ENCODE measurements around the gene LSAMP. TPM values are rescaled to one million over a fixed set of nuclear protein-coding genes. Genes with fewer than 3 reads are reported as not detected.

Gene LSAMP
- total and polyA plus RNA-seq, 2 experiments from 2014 or later = 2.0 to 2.9 TPM

DNA sequence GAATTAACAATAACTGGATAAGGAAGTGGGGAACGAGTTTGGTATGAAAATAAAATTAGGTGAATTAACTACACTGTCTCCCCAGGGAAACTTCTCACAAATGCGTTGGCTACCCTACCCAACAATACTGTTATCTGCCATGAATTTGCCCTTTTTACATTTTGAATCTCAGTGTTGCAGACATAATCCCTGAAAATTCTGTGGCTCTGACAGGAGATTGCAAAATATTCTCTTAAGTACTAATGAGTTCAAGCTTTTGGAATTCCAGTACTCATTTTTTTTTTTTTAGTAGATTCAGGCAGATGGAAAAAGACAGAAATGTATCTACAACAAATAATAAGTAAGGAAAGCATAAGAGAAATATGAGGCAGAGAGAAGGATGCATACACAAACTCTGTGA is 332.6 kb downstream of the LSAMP start (continued):
- TF ChIP-seq, protein P1, sequence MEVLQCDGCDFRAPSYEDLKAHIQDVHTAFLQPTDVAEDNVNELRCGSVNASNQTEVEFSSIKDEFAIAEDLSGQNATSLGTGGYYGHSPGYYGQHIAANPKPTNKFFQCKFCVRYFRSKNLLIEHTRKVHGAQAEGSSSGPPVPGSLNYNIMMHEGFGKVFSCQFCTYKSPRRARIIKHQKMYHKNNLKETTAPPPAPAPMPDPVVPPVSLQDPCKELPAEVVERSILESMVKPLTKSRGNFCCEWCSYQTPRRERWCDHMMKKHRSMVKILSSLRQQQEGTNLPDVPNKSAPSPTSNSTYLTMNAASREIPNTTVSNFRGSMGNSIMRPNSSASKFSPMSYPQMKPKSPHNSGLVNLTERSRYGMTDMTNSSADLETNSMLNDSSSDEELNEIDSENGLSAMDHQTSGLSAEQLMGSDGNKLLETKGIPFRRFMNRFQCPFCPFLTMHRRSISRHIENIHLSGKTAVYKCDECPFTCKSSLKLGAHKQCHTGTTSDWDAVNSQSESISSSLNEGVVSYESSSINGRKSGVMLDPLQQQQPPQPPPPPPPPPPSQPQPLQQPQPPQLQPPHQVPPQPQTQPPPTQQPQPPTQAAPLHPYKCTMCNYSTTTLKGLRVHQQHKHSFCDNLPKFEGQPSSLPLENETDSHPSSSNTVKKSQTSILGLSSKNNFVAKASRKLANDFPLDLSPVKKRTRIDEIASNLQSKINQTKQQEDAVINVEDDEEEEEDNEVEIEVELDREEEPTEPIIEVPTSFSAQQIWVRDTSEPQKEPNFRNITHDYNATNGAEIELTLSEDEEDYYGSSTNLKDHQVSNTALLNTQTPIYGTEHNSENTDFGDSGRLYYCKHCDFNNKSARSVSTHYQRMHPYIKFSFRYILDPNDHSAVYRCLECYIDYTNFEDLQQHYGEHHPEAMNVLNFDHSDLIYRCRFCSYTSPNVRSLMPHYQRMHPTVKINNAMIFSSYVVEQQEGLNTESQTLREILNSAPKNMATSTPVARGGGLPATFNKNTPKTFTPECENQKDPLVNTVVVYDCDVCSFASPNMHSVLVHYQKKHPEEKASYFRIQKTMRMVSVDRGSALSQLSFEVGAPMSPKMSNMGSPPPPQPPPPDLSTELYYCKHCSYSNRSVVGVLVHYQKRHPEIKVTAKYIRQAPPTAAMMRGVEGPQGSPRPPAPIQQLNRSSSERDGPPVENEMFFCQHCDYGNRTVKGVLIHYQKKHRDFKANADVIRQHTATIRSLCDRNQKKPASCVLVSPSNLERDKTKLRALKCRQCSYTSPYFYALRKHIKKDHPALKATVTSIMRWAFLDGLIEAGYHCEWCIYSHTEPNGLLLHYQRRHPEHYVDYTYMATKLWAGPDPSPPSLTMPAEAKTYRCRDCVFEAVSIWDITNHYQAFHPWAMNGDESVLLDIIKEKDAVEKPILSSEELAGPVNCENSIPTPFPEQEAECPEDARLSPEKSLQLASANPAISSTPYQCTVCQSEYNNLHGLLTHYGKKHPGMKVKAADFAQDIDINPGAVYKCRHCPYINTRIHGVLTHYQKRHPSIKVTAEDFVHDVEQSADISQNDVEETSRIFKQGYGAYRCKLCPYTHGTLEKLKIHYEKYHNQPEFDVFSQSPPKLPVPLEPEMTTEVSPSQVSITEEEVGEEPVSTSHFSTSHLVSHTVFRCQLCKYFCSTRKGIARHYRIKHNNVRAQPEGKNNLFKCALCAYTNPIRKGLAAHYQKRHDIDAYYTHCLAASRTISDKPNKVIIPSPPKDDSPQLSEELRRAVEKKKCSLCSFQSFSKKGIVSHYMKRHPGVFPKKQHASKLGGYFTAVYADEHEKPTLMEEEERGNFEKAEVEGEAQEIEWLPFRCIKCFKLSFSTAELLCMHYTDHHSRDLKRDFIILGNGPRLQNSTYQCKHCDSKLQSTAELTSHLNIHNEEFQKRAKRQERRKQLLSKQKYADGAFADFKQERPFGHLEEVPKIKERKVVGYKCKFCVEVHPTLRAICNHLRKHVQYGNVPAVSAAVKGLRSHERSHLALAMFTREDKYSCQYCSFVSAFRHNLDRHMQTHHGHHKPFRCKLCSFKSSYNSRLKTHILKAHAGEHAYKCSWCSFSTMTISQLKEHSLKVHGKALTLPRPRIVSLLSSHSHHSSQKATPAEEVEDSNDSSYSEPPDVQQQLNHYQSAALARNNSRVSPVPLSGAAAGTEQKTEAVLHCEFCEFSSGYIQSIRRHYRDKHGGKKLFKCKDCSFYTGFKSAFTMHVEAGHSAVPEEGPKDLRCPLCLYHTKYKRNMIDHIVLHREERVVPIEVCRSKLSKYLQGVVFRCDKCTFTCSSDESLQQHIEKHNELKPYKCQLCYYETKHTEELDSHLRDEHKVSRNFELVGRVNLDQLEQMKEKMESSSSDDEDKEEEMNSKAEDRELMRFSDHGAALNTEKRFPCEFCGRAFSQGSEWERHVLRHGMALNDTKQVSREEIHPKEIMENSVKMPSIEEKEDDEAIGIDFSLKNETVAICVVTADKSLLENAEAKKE (CRISPR knock-in tag; IDR thresholded peaks at IDR 0.05) = no peak
- no peak for TF ChIP-seq CREB1 (CRISPR knock-in tag; IDR thresholded peaks at IDR 0.05; ENCODE audit: low read depth)
- no peak for TF ChIP-seq ZNF331 (CRISPR knock-in tag; IDR thresholded peaks at IDR 0.05; ENCODE audit: low read depth)

DNA sequence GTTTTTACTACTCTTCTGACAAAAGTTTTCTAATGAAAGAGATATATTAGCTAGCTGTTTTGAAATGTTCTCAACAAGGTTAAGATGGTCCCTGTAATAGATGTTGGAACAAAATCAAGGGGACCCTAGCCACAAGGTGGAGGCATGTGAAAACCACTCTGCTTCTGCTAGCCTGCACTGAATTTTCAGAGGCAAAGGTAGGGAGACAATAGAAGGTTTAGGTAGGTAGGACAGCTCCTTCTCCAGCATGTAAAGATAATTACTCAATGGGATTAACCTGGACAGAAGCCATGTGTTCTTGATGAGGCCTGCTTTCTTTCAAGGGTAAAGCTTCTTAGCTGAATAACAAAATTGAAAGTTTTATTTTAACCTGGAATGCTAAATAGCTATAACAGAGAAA is 333.5 kb downstream of the LSAMP start:
- H3K9me3 Mint-ChIP-seq = no peaks in the 10 kb centered on the region
- TF ChIP-seq, protein P2, sequence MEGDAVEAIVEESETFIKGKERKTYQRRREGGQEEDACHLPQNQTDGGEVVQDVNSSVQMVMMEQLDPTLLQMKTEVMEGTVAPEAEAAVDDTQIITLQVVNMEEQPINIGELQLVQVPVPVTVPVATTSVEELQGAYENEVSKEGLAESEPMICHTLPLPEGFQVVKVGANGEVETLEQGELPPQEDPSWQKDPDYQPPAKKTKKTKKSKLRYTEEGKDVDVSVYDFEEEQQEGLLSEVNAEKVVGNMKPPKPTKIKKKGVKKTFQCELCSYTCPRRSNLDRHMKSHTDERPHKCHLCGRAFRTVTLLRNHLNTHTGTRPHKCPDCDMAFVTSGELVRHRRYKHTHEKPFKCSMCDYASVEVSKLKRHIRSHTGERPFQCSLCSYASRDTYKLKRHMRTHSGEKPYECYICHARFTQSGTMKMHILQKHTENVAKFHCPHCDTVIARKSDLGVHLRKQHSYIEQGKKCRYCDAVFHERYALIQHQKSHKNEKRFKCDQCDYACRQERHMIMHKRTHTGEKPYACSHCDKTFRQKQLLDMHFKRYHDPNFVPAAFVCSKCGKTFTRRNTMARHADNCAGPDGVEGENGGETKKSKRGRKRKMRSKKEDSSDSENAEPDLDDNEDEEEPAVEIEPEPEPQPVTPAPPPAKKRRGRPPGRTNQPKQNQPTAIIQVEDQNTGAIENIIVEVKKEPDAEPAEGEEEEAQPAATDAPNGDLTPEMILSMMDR (conservative IDR thresholded peaks at IDR 0.05; ENCODE audit: low read depth in 2 of 2) = peak in 1 of 2 experiments; percentile 15; a peak in 1 of 4 replicates
- TF ChIP-seq, protein P1 (CRISPR knock-in tag; IDR thresholded peaks at IDR 0.05) = no peak

More for the DNA sequence above, 333.5 kb downstream of the LSAMP start:
- Mint-ChIP-seq H3K27ac (no peak overlapping the region; the same call in 1 of the 2 replicates), H3K36me3 (ENCODE audit: low read depth) (no peaks in the 10 kb centered on the region), H3K27me3 (ENCODE audit: insufficient read depth, low read depth, poor library complexity) (peaks cover 8% of the 10 kb centered on the region), H3K4me1 (peaks cover 15% of the 10 kb centered on the region; the same call in 2 of the 3 replicates), H3K4me3 (no peak overlapping the region)
- H4K20me1 ChIP-seq (replicated peaks; ENCODE audit: insufficient read depth) = no peaks in the 10 kb centered on the region
- DNase-seq (ENCODE audit: low spot score) (no peak), ATAC-seq (peak; percentile 43; the same call in 2 of the 3 replicates)
- H2AFZ ChIP-seq = no peak overlapping the region
- H3K4me3 ChIP-seq = no peak overlapping the region
- H3K27ac ChIP-seq (ENCODE audit: low read depth) = no peak overlapping the region
- no peaks in the 10 kb centered on the region for H3K36me3 ChIP-seq (ENCODE audit: insufficient read depth)
- H3K27me3 ChIP-seq (ENCODE audit: insufficient read depth) = no peaks in the 10 kb centered on the region
- H3F3A ChIP-seq (replicated peaks; ENCODE audit: low read depth) = no peaks in the 10 kb centered on the region
- H3K4me2 ChIP-seq = no peak overlapping the region
- H3K4me1 ChIP-seq (ENCODE audit: insufficient read depth) = peaks cover 11% of the 10 kb centered on the region
- no peaks in the 10 kb centered on the region for H3K9me2 ChIP-seq (ENCODE audit: insufficient read depth)
- H3K79me2 ChIP-seq (replicated peaks; ENCODE audit: insufficient read depth) = no peaks in the 10 kb centered on the region
